ENCODE data around the gene KRTAP19-6. TPM values are rescaled to one million over a fixed set of nuclear protein-coding genes. Genes with fewer than 3 reads are reported as not detected.

The KRTAP19-6 gene, protein sequence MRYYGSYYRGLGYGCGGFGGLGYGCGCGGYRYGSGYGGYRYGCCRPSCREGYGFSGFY
- not detected in 2 replicates for total RNA-seq (2014; rRNA removed; shearing (Covaris generic))

GRCh38 chr21:30541764-30542163 is at the start of gene KRTAP19-6:
Gene KRTAP19-6, minus strand, starts transcription at chr21:30541864. Its CDS starts 31 bp downstream, at chr21:30541833.

DNA sequence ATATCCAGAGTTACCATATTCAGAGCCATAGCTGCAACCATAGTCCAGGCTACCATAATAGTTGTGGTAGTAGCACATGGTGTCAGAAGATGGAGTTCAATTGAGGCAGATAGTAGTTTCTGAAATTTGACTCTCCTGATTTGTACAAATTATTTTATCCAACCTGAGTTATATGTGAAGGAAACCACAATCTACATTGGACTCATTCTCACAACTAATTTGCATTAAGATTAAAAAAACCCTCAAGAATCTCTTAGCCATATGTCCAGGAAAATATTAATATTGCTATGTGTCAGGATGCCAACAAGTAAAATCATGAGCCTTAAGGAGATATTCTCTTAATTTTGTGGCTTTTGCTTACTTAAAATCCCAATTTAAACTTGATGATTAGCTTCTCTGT is 48.6 kb upstream of the KRTAP19-6 start, which contains the start of gene KRTAP22-2:
TSS of gene KRTAP22-2 (minus strand) at position 101 of the 400 bp plus-strand sequence.

DNA sequence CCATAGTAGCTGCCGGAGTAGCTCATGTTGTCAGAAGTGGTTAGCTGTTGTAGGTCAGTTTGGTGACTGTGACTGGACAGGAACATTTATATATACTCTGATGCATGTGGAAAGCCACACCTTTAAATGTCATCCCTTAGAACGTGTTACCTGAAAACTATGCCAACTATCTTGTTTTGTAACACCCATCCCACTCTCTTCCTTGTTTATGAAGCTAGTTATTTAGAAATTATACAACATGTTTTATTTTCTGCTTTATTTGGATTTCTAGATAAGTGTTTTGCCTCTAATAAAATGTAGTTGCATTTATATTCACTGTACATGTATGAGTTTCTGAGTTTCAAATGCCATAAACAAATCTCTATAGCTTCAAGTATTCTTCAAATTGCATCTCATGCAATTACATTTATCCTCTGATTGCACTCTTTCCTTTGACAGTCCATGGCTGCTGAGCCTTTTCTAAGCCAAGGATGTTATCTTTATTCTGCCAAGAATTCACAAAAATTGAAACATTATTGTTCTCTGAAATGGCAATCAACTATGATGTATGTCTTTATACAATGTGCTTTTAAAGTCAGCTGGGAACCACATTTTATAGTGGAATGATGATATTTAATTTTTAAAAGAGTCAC is 19.7 kb upstream of the KRTAP19-6 start, which contains the start of gene KRTAP19-7:
TSS of gene KRTAP19-7 (minus strand) at position 51 of the 632 bp plus-strand sequence. CDS start at position 26, 25 bp downstream.

DNA sequence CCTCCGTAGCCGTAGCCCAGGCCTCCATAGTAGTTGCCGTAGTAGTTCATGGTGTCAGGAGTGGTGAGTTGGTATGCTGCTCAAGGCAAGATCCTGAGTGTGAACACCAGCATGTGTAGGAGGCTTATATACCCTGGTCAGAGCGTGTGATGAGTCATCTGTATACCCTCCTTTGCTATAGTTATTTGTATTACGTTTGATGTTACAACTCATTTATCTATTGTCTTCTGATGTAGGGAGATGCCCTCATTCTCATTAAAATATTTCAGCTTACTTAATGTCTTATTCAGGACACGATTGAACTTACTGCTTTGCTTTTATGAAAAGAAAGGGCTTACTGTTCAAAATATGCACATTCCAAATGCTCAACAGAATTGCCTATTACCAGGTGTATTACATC is 39.6 kb downstream of the KRTAP19-6 start, which contains the start of gene KRTAP19-5:
TSS of gene KRTAP19-5 (minus strand) at position 101 of the 400 bp plus-strand sequence. CDS start at position 50, 51 bp downstream.

GRCh38 chr21:30497065-30497464 is 44.6 kb downstream of the KRTAP19-6 start, which contains the start of gene KRTAP19-4:
Gene KRTAP19-4, minus strand, starts transcription at chr21:30497165. Its CDS starts 55 bp downstream, at chr21:30497110.

DNA sequence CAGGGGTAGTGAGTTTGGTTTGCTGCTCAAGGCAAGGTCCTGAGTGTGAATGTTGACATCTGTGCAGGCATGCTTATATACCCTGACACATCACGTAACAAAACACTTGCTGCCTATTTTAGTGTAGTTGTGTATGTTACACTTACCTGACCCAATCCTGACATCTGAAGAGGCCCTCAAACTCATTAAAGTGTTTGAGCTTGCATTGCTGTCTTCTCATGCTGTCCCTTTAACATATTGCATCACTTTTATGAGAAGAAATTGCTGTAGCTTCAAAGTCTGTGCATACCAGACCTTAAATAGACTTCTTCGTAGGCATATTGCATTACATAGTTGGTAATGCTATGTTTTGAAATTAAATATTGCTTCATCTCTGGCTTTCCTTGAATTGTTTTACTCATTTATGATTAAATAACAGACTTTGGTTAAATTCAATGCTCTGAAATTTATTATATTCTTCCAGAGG is 49.7 kb downstream of the KRTAP19-6 start, which contains the start of gene KRTAP19-3:
TSS of gene KRTAP19-3 (minus strand) at position 51 of the 466 bp plus-strand sequence. CDS start 56 bp downstream, outside the sequence.

Small RNAs within 50 kb of the gene (small RNA-seq; reads per million reads assigned to genes)
- gene AP000567.1: not detected
- gene KRTAP19-10P: not detected
- gene KRTAP19-11P: not detected
- not detected for gene KRTAP19-9P
- not detected for gene KRTAP22-2

Other genes starting within 250 kb of the KRTAP19-6 start
- not detected in 2 replicates for gene KRTAP26-1, start 221.5 kb downstream of the KRTAP19-6 start, total RNA-seq (2014; rRNA removed; shearing (Covaris generic))
- gene KRTAP27-1, start 204.2 kb downstream of the KRTAP19-6 start, total RNA-seq (2014; rRNA removed; shearing (Covaris generic)): not detected in 2 replicates
- not detected in 2 replicates for gene KRTAP23-1, start 193.3 kb downstream of the KRTAP19-6 start, total RNA-seq (2014; rRNA removed; shearing (Covaris generic))
- not detected in 2 replicates for gene KRTAP13-2, start 169.6 kb downstream of the KRTAP19-6 start, total RNA-seq (2014; rRNA removed; shearing (Covaris generic))
- not detected in 2 replicates for gene KRTAP13-1, start 145.8 kb downstream of the KRTAP19-6 start, total RNA-seq (2014; rRNA removed; shearing (Covaris generic))
- not detected in 2 replicates for gene KRTAP13-3, start 115.9 kb downstream of the KRTAP19-6 start, total RNA-seq (2014; rRNA removed; shearing (Covaris generic))
- not detected in 2 replicates for gene KRTAP13-4, start 111.6 kb downstream of the KRTAP19-6 start, total RNA-seq (2014; rRNA removed; shearing (Covaris generic))
- gene KRTAP15-1, start 101.6 kb downstream of the KRTAP19-6 start, total RNA-seq (2014; rRNA removed; shearing (Covaris generic)): not detected in 2 replicates
- not detected in 2 replicates for gene KRTAP19-1, start 61.5 kb downstream of the KRTAP19-6 start, total RNA-seq (2014; rRNA removed; shearing (Covaris generic))
- gene KRTAP19-2, start 54.4 kb downstream of the KRTAP19-6 start, total RNA-seq (2014; rRNA removed; shearing (Covaris generic)): not detected in 2 replicates
- not detected in 2 replicates for gene KRTAP19-3, start 49.9 kb downstream of the KRTAP19-6 start, total RNA-seq (2014; rRNA removed; shearing (Covaris generic))
- gene KRTAP19-4, start 44.7 kb downstream of the KRTAP19-6 start, total RNA-seq (2014; rRNA removed; shearing (Covaris generic)): not detected in 2 replicates
- gene KRTAP19-5, start 39.7 kb downstream of the KRTAP19-6 start, total RNA-seq (2014; rRNA removed; shearing (Covaris generic)): not detected in 2 replicates
- not detected in 2 replicates for gene KRTAP19-7, start 19.4 kb upstream of the KRTAP19-6 start, total RNA-seq (2014; rRNA removed; shearing (Covaris generic))
- not detected in 2 replicates for gene KRTAP22-2, start 48.5 kb upstream of the KRTAP19-6 start, total RNA-seq (2014; rRNA removed; shearing (Covaris generic))
- gene KRTAP6-3, start 50.6 kb upstream of the KRTAP19-6 start, total RNA-seq (2014; rRNA removed; shearing (Covaris generic)): not detected in 2 replicates
- not detected in 2 replicates for gene KRTAP6-2, start 57.0 kb upstream of the KRTAP19-6 start, total RNA-seq (2014; rRNA removed; shearing (Covaris generic))
- not detected in 2 replicates for gene KRTAP22-1, start 59.2 kb upstream of the KRTAP19-6 start, total RNA-seq (2014; rRNA removed; shearing (Covaris generic))
- not detected in 2 replicates for gene KRTAP6-1, start 72.1 kb upstream of the KRTAP19-6 start, total RNA-seq (2014; rRNA removed; shearing (Covaris generic))
- gene KRTAP20-1, start 74.6 kb upstream of the KRTAP19-6 start, total RNA-seq (2014; rRNA removed; shearing (Covaris generic)): not detected in 2 replicates
- not detected in 2 replicates for gene KRTAP20-4, start 78.8 kb upstream of the KRTAP19-6 start, total RNA-seq (2014; rRNA removed; shearing (Covaris generic))
- 1.5 TPM in 1 of 2 replicates, not detected in the other for gene KRTAP20-2, start 93.3 kb upstream of the KRTAP19-6 start, total RNA-seq (2014; rRNA removed; shearing (Covaris generic))
- not detected in 2 replicates for gene KRTAP20-3, start 101.0 kb upstream of the KRTAP19-6 start, total RNA-seq (2014; rRNA removed; shearing (Covaris generic))
- not detected in 2 replicates for gene KRTAP21-3, start 176.9 kb upstream of the KRTAP19-6 start, total RNA-seq (2014; rRNA removed; shearing (Covaris generic))
- gene KRTAP21-2, start 205.4 kb upstream of the KRTAP19-6 start, total RNA-seq (2014; rRNA removed; shearing (Covaris generic)): not detected in 2 replicates
- gene KRTAP21-1, start 213.6 kb upstream of the KRTAP19-6 start, total RNA-seq (2014; rRNA removed; shearing (Covaris generic)): not detected in 2 replicates

All from A375 (cell line).